ENCODE measurements around the gene HTT.

Gene HTT

DNA sequence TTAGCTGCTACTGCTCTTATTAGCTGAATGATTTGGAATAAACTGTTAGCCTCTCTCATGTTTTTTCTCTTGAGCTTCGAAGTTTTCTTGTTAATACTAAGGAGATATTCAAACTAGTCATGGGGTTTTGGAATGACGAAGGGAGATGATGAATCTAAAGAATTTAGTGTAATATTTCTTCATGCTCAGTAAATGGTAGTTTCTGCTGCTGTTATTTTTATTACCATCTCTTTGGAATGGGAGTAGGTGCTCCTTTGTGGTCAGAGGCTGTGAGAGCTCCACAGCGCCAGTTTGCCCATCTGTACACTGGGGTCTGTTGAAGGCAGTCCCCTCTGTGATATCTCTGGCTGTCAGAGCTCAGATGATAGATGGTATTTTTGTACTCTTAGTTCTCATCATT is 33.7 kb downstream of the HTT start:
- Histone ChIP-seq H4K8ac (ENCODE audit: low read depth, low read length) (no peak overlapping the region), H3K9me3 (replicated peaks in 1 of 2; ENCODE audit: control insufficient read depth in 2 of 2, insufficient read depth in 1 of 2, low read depth in 1 of 2, low read length in 2 of 2) (no peaks in the 10 kb centered on the region), H3K79me1 (ENCODE audit: low read depth, low read length) (peaks cover 2% of the 10 kb centered on the region), H2BK120ac (ENCODE audit: low read depth, low read length) (no peak overlapping the region), H3K4me3 (ENCODE audit: low read length in 2 of 2) (no peak overlapping the region), H3K4ac (ENCODE audit: low read length) (no peak overlapping the region), H4K91ac (ENCODE audit: low read depth, low read length, poor library complexity) (no peak overlapping the region), H3K4me1 (ENCODE audit: control insufficient read depth in 2 of 2, insufficient read depth in 1 of 2, low read depth in 1 of 2, low read length in 2 of 2) (no peaks in the 10 kb centered on the region), H3K23ac (ENCODE audit: low read depth, low read length, poor library complexity) (no peak overlapping the region), H2AFZ (ENCODE audit: low read length) (no peak overlapping the region), H2BK15ac (ENCODE audit: low read length) (no peak overlapping the region), H3K18ac (ENCODE audit: low read length) (no peak overlapping the region), H3K27me3 (ENCODE audit: control insufficient read depth in 3 of 3, insufficient read depth in 3 of 3, low read depth in 1 of 3, low read length in 3 of 3) (no peaks in the 10 kb centered on the region), H3K27ac (replicated peaks; ENCODE audit: low read length) (no peak overlapping the region), H3K36me3 (replicated peaks in 1 of 2; ENCODE audit: control insufficient read depth in 2 of 2, insufficient read depth in 2 of 2, low read length in 2 of 2) (peaks cover 28 to 94% of the 10 kb centered on the region in 2 donors), H2AK5ac (ENCODE audit: low read depth, low read length) (no peak overlapping the region), H3K9ac (ENCODE audit: low read depth, low read length, poor library complexity) (no peak overlapping the region), H3K4me2 (ENCODE audit: insufficient read depth, low read length, poor library complexity, severe bottlenecking) (no peak overlapping the region), H2BK5ac (ENCODE audit: low read length) (no peak overlapping the region), H3K14ac (ENCODE audit: low read length) (no peak overlapping the region), H2BK12ac (ENCODE audit: low read length) (no peak overlapping the region)
- WGBS, 2 donors (ENCODE audit: extremely low coverage in 2 of 2, insufficient read length in 2 of 2, insufficient replicate concordance in 1 of 2), result no CpG with 5 or more reads among the region's 3 CpGs
- DNase-seq (ENCODE audit: low spot score), result no peak

DNA sequence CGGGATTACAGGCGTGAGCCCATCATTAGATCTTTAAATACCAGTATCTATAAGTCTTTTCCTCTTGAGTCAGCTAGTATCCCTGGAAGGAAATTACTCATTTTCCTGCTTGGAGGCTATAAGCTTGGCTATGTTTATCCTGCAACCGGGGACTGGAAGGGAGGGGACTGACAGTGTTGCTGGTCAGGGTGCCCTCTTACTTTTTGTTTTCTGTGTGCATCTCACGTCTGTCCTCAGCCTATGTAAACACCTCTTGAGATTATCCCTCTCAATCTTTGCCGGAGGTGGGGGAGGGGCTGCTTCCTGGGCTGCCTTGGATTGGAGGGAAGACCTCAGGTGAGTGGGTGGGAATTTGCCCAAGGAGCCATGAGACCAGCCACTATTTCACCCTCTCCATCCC is 37.0 kb downstream of the HTT start:
- Histone ChIP-seq H3K36me3 (replicated peaks in 1 of 2; ENCODE audit: control insufficient read depth in 2 of 2, insufficient read depth in 2 of 2, low read length in 2 of 2) (peaks cover 33 to 94% of the 10 kb centered on the region in 2 donors), H2BK120ac (ENCODE audit: low read depth, low read length) (no peak overlapping the region), H3K9me3 (replicated peaks in 1 of 2; ENCODE audit: control insufficient read depth in 2 of 2, insufficient read depth in 1 of 2, low read depth in 1 of 2, low read length in 2 of 2) (no peaks in the 10 kb centered on the region), H3K4ac (ENCODE audit: low read length) (no peak overlapping the region), H3K27ac (replicated peaks; ENCODE audit: low read length) (no peak overlapping the region), H3K14ac (ENCODE audit: low read length) (no peak overlapping the region), H4K91ac (ENCODE audit: low read depth, low read length, poor library complexity) (no peak overlapping the region), H3K4me1 (ENCODE audit: control insufficient read depth in 2 of 2, insufficient read depth in 1 of 2, low read depth in 1 of 2, low read length in 2 of 2) (no peaks in the 10 kb centered on the region), H4K8ac (ENCODE audit: low read depth, low read length) (no peak overlapping the region), H2BK12ac (ENCODE audit: low read length) (no peak overlapping the region), H2AK5ac (ENCODE audit: low read depth, low read length) (no peak overlapping the region), H3K18ac (ENCODE audit: low read length) (no peak overlapping the region), H2AFZ (ENCODE audit: low read length) (no peak overlapping the region), H3K79me1 (ENCODE audit: low read depth, low read length) (no peaks in the 10 kb centered on the region), H2BK5ac (ENCODE audit: low read length) (no peak overlapping the region), H3K9ac (ENCODE audit: low read depth, low read length, poor library complexity) (no peak overlapping the region), H3K23ac (ENCODE audit: low read depth, low read length, poor library complexity) (no peak overlapping the region), H3K4me2 (ENCODE audit: insufficient read depth, low read length, poor library complexity, severe bottlenecking) (no peak overlapping the region), H3K27me3 (ENCODE audit: control insufficient read depth in 3 of 3, insufficient read depth in 3 of 3, low read depth in 1 of 3, low read length in 3 of 3) (no peaks in the 10 kb centered on the region), H2BK15ac (ENCODE audit: low read length) (no peak overlapping the region), H3K4me3 (ENCODE audit: low read length in 2 of 2) (no peak overlapping the region)
- no CpG with 5 or more reads among the region's 5 CpGs for WGBS, 2 donors (ENCODE audit: extremely low coverage in 2 of 2, insufficient read length in 2 of 2, insufficient replicate concordance in 1 of 2)
- no peak for DNase-seq (ENCODE audit: low spot score)

DNA sequence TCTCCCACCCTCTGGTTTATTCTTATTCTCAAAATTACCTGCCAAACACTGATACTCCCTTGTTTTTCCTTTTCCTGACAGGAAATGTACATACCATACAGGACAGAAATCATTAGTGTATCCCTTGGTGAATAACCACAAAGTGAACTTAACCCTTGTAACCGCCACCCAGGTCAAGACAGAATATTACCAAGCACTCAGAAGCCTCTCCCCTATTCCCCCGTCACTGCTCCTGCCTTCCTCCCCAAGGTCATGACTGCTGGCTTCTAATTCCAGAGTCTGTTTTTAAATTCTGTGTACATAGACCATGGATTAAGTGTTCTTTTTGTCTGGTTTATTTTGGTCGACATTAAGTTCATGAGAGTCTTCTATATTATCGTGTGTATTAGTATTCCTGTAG is 37.7 kb downstream of the HTT start:
- Histone ChIP-seq H3K4me2 (ENCODE audit: insufficient read depth, low read length, poor library complexity, severe bottlenecking) (no peak overlapping the region), H3K79me1 (ENCODE audit: low read depth, low read length) (no peaks in the 10 kb centered on the region), H3K23ac (ENCODE audit: low read depth, low read length, poor library complexity) (no peak overlapping the region), H2AFZ (ENCODE audit: low read length) (no peak overlapping the region), H3K14ac (ENCODE audit: low read length) (no peak overlapping the region), H3K27ac (replicated peaks; ENCODE audit: low read length) (no peak overlapping the region), H2BK5ac (ENCODE audit: low read length) (no peak overlapping the region), H3K4me3 (ENCODE audit: low read length in 2 of 2) (no peak overlapping the region), H2BK12ac (ENCODE audit: low read length) (no peak overlapping the region), H2BK120ac (ENCODE audit: low read depth, low read length) (no peak overlapping the region), H3K4me1 (ENCODE audit: control insufficient read depth in 2 of 2, insufficient read depth in 1 of 2, low read depth in 1 of 2, low read length in 2 of 2) (no peaks in the 10 kb centered on the region), H4K8ac (ENCODE audit: low read depth, low read length) (no peak overlapping the region), H4K91ac (ENCODE audit: low read depth, low read length, poor library complexity) (no peak overlapping the region), H3K27me3 (ENCODE audit: control insufficient read depth in 3 of 3, insufficient read depth in 3 of 3, low read depth in 1 of 3, low read length in 3 of 3) (no peaks in the 10 kb centered on the region), H3K4ac (ENCODE audit: low read length) (no peak overlapping the region), H2BK15ac (ENCODE audit: low read length) (no peak overlapping the region), H3K36me3 (replicated peaks in 1 of 2; ENCODE audit: control insufficient read depth in 2 of 2, insufficient read depth in 2 of 2, low read length in 2 of 2) (peaks cover 35 to 96% of the 10 kb centered on the region in 2 donors), H3K9ac (ENCODE audit: low read depth, low read length, poor library complexity) (no peak overlapping the region), H3K9me3 (replicated peaks in 1 of 2; ENCODE audit: control insufficient read depth in 2 of 2, insufficient read depth in 1 of 2, low read depth in 1 of 2, low read length in 2 of 2) (no peaks in the 10 kb centered on the region), H3K18ac (ENCODE audit: low read length) (no peak overlapping the region), H2AK5ac (ENCODE audit: low read depth, low read length) (no peak overlapping the region)
- no CpG with 5 or more reads among the region's 4 CpGs for WGBS, 2 donors (ENCODE audit: extremely low coverage in 2 of 2, insufficient read length in 2 of 2, insufficient replicate concordance in 1 of 2)
- DNase-seq (ENCODE audit: low spot score), result no peak

DNA sequence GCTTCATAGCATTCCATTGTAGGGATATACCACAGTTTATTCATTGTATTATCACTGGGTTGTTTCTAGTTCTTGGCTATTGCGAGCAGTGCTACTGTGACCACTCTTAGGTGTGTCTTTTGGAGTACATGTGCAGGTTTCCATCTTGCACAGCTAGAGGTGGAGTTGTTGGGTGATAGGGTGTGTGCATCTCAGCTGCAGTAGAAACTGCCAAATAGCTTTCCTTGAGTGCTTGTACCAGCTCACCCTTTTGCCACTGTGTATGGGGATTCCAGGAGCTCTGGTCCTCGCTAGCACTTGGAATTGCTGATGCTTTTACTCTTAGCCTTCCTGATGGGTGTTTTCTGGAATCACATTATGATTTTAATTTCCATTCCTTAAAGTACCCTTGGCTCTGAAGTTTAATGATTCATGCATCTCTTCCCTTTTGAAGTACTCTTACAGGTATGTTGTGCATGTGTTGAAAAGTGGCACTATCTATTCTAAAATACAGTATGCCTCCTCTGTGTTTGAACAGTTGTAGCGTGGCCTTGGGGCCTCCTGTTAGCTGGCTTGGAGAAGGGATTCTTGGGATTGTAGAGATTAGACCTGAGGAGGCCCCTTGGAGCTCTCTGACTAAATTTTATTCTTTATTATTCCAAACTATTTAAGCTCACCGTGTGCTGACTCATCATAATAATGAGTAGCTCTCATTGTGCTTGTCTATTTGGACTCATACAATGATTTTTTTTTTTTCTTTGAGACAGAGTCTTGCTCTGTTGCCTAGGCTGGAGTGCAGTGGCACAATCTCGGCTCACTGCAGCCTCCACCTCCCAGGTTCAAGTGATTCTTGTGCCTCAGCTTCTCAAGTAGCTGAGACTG is 38.4 kb downstream of the HTT start:
- Histone ChIP-seq H3K4me3 (ENCODE audit: low read length in 2 of 2) (no peak overlapping the region), H2AFZ (ENCODE audit: low read length) (no peak overlapping the region), H3K27me3 (ENCODE audit: control insufficient read depth in 3 of 3, insufficient read depth in 3 of 3, low read depth in 1 of 3, low read length in 3 of 3) (no peaks in the 10 kb centered on the region), H3K14ac (ENCODE audit: low read length) (no peak overlapping the region), H3K4me1 (ENCODE audit: control insufficient read depth in 2 of 2, insufficient read depth in 1 of 2, low read depth in 1 of 2, low read length in 2 of 2) (no peaks in the 10 kb centered on the region), H3K9ac (ENCODE audit: low read depth, low read length, poor library complexity) (no peak overlapping the region), H4K8ac (ENCODE audit: low read depth, low read length) (no peak overlapping the region), H2BK15ac (ENCODE audit: low read length) (no peak overlapping the region), H3K36me3 (replicated peaks in 1 of 2; ENCODE audit: control insufficient read depth in 2 of 2, insufficient read depth in 2 of 2, low read length in 2 of 2) (peaks cover 30 to 96% of the 10 kb centered on the region in 2 donors), H3K79me1 (ENCODE audit: low read depth, low read length) (no peaks in the 10 kb centered on the region), H3K27ac (replicated peaks; ENCODE audit: low read length) (no peak overlapping the region), H2AK5ac (ENCODE audit: low read depth, low read length) (no peak overlapping the region), H2BK12ac (ENCODE audit: low read length) (no peak overlapping the region), H3K9me3 (replicated peaks in 1 of 2; ENCODE audit: control insufficient read depth in 2 of 2, insufficient read depth in 1 of 2, low read depth in 1 of 2, low read length in 2 of 2) (no peaks in the 10 kb centered on the region), H2BK120ac (ENCODE audit: low read depth, low read length) (no peak overlapping the region), H2BK5ac (ENCODE audit: low read length) (no peak overlapping the region), H4K91ac (ENCODE audit: low read depth, low read length, poor library complexity) (no peak overlapping the region), H3K4me2 (ENCODE audit: insufficient read depth, low read length, poor library complexity, severe bottlenecking) (no peak overlapping the region), H3K23ac (ENCODE audit: low read depth, low read length, poor library complexity) (no peak overlapping the region), H3K4ac (ENCODE audit: low read length) (no peak overlapping the region), H3K18ac (ENCODE audit: low read length) (no peak overlapping the region)
- no CpG with 5 or more reads among the region's 5 CpGs for WGBS, 2 donors (ENCODE audit: extremely low coverage in 2 of 2, insufficient read length in 2 of 2, insufficient replicate concordance in 1 of 2)
- DNase-seq (ENCODE audit: low spot score), result no peak
